DND-41 (cell line): ENCODE results near the gene GABRR2.

ENCODE experiments used
- ATAC-seq: fragments of 200-7000 bp; cut with Tn5 transposase; 3 replicates; pipeline ENCODE4 v1.9.1; 2021; ENCODE audit warnings: low read depth; ENCODE audit not compliant: insufficient read depth
- DNase-seq: peaks from one replicate; pipeline ENCODE4 v3.0.0-alpha.2; 2020
- H2AFZ ChIP-seq: 2 replicates; pipeline ENCODE4 v1.6.0; 2012; ENCODE audit warnings: low read depth, low read length
- H3K27ac ChIP-seq: 2 replicates; pipeline ENCODE4 v1.5.1; 2012; ENCODE audit warnings: low read length, inconsistent platforms
- H3K27me3 ChIP-seq: fragments of 200-600 bp; sonication (generic); 2 replicates; pipeline ENCODE4 v1.6.0; 2012; ENCODE audit warnings: low read length, mild to moderate bottlenecking, inconsistent platforms; ENCODE audit not compliant: insufficient read depth, poor library complexity
- H3K36me3 ChIP-seq: 2 replicates; pipeline ENCODE4 v1.5.1; 2012; ENCODE audit warnings: low read length, inconsistent platforms; ENCODE audit not compliant: insufficient read depth
- H3K4me1 ChIP-seq: 2 replicates; pipeline ENCODE4 v1.5.1; 2012; ENCODE audit warnings: mild to moderate bottlenecking, low read length; ENCODE audit not compliant: insufficient read depth
- H3K4me2 ChIP-seq: 2 replicates; pipeline ENCODE4 v1.6.0; 2012; ENCODE audit warnings: mild to moderate bottlenecking, moderate library complexity, low read length, inconsistent platforms; ENCODE audit not compliant: insufficient read depth
- H3K4me3 ChIP-seq, 2 experiments: fragments of 200-600 bp in 1 of 2; shearing (Covaris generic) in 1 of 2; 2 replicates each; pipeline ENCODE4 v1.5.1; 2012 to 2016; ENCODE audit warnings: inconsistent platforms in 2 of 2, low read length in 2 of 2, mild to moderate bottlenecking in 2 of 2, low read depth in 1 of 2, moderate library complexity in 1 of 2
- H3K79me2 ChIP-seq: 2 replicates; pipeline ENCODE4 v1.6.0; 2012; ENCODE audit warnings: low read length, inconsistent platforms; ENCODE audit not compliant: insufficient read depth
- H3K9ac ChIP-seq: 2 replicates; pipeline ENCODE4 v1.6.0; 2012; ENCODE audit warnings: low read depth, mild to moderate bottlenecking, inconsistent platforms, low read length, moderate library complexity
- H3K9me3 ChIP-seq: 2 replicates; pipeline ENCODE4 v1.5.1; 2012; ENCODE audit warnings: low read length, moderate library complexity, mild to moderate bottlenecking, inconsistent platforms; ENCODE audit not compliant: insufficient read depth, severe bottlenecking
- H4K20me1 ChIP-seq: 2 replicates; pipeline ENCODE4 v1.6.0; 2012; ENCODE audit warnings: low read length; ENCODE audit not compliant: insufficient read depth
- EZH2 ChIP-seq: IDR thresholded peaks from 3 replicates; pipeline ENCODE4 v1.6.1; 2012; ENCODE audit warnings: borderline replicate concordance, low read depth, mild to moderate bottlenecking, moderate library complexity, low read length, inconsistent platforms; ENCODE audit not compliant: severe bottlenecking
- TF ChIP-seq, protein P1 (sequence below): IDR thresholded peaks from 2 replicates; pipeline ENCODE4 v1.5.1; 2012; ENCODE audit warnings: borderline replicate concordance, low read length, moderate library complexity, mild to moderate bottlenecking; ENCODE audit not compliant: poor library complexity, severe bottlenecking; ENCODE audit errors: extremely low read depth

Gene GABRR2

DNA sequence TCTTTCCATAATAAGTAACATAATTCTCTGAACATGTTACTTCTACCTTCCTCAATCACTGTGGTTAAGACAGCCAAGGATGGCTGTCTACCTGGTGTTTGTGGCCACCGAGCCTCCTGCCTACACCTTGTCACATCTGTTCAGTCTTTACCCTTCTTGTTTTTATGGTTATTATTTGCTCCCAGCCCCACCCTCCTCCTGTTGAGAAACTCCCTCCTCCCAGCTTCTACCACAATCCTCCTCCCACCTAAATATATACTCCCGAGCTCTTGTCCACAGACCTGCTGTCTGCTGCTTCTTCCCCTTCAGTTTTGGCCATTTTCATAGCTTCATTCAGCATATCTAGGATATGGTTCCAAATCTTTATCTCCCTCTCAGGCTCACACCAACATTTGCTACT lies 62.2 kb downstream of the GABRR2 start:
- H3K36me3 ChIP-seq, result no peaks in the 10 kb centered on the region
- no peak for DNase-seq
- no peaks in the 10 kb centered on the region for H3K79me2 ChIP-seq
- no peaks in the 10 kb centered on the region for H4K20me1 ChIP-seq
- no peaks in the 10 kb centered on the region for H3K9me3 ChIP-seq
- no peak for TF ChIP-seq EZH2
- TF ChIP-seq, protein P1, sequence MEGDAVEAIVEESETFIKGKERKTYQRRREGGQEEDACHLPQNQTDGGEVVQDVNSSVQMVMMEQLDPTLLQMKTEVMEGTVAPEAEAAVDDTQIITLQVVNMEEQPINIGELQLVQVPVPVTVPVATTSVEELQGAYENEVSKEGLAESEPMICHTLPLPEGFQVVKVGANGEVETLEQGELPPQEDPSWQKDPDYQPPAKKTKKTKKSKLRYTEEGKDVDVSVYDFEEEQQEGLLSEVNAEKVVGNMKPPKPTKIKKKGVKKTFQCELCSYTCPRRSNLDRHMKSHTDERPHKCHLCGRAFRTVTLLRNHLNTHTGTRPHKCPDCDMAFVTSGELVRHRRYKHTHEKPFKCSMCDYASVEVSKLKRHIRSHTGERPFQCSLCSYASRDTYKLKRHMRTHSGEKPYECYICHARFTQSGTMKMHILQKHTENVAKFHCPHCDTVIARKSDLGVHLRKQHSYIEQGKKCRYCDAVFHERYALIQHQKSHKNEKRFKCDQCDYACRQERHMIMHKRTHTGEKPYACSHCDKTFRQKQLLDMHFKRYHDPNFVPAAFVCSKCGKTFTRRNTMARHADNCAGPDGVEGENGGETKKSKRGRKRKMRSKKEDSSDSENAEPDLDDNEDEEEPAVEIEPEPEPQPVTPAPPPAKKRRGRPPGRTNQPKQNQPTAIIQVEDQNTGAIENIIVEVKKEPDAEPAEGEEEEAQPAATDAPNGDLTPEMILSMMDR, result no peak
- H3K9ac ChIP-seq, result no peak overlapping the region
- H3K4me3 ChIP-seq, result no peak overlapping the region
- no peaks in the 10 kb centered on the region for H3K4me1 ChIP-seq
- H3K27me3 ChIP-seq, result no peaks in the 10 kb centered on the region
- H3K4me2 ChIP-seq, result no peak overlapping the region
- no peak overlapping the region for H3K27ac ChIP-seq
- ATAC-seq, result no peak
- H2AFZ ChIP-seq, result no peak overlapping the region

DNA sequence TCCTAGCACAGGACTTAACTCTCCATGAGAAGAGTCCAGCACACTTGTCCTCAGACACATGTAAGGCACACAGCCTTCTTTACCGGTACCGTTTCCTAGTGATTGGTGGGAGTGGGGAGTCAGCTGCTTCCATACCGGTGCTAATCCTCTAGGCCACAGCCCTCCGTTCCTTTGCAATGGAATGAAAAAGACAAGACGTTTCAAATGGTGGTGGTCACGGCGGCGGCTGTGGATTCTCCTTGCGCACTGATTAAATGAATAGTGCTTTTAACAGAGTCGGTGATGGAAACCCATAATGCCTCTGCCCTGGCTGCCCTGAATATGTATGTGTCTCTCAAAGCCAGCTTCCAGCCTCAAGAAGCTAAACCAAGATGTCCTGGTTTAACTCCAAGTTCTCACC lies 63.1 kb downstream of the GABRR2 start:
- Histone ChIP-seq H3K36me3 (no peaks in the 10 kb centered on the region), H3K27me3 (no peaks in the 10 kb centered on the region), H3K4me2 (no peak overlapping the region), H2AFZ (no peak overlapping the region), H3K4me1 (no peaks in the 10 kb centered on the region), H3K9me3 (no peaks in the 10 kb centered on the region), H3K4me3 (no peak overlapping the region), H4K20me1 (no peaks in the 10 kb centered on the region), H3K9ac (no peak overlapping the region), H3K27ac (no peak overlapping the region), H3K79me2 (no peaks in the 10 kb centered on the region)
- no peak for DNase-seq
- TF ChIP-seq EZH2, result no peak
- TF ChIP-seq, protein P1, result no peak
- ATAC-seq, result no peak

DNA sequence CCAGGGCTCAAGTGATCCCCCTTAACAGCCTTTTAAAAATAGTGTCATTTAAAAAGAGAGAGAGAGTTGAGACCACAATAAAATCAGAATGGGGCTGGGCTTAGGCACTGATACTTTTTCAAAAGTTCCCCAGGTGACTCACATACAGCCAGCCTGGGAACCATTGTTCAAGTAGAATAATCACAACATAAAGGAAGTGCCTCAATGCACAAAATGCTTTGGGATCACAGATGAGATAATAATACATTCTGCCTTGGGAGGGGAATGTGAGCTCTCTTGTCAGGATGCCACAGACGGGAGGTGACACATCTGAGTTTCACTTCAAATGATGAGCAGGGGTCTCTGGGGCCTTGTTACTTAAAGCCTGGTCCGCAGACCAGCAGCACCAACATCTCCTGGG lies 63.9 kb downstream of the GABRR2 start:
- H4K20me1 ChIP-seq, result no peaks in the 10 kb centered on the region
- ATAC-seq (no peak), DNase-seq (no peak)
- H3K9ac ChIP-seq, result no peak overlapping the region
- H3K9me3 ChIP-seq, result no peaks in the 10 kb centered on the region
- no peak overlapping the region for H2AFZ ChIP-seq
- no peaks in the 10 kb centered on the region for H3K79me2 ChIP-seq
- H3K27me3 ChIP-seq, result no peaks in the 10 kb centered on the region
- H3K4me2 ChIP-seq, result no peak overlapping the region
- H3K4me1 ChIP-seq, result no peaks in the 10 kb centered on the region
- H3K4me3 ChIP-seq, result no peak overlapping the region
- TF ChIP-seq, protein P1, result no peak
- TF ChIP-seq EZH2, result no peak
- no peak overlapping the region for H3K27ac ChIP-seq
- no peaks in the 10 kb centered on the region for H3K36me3 ChIP-seq

DNA sequence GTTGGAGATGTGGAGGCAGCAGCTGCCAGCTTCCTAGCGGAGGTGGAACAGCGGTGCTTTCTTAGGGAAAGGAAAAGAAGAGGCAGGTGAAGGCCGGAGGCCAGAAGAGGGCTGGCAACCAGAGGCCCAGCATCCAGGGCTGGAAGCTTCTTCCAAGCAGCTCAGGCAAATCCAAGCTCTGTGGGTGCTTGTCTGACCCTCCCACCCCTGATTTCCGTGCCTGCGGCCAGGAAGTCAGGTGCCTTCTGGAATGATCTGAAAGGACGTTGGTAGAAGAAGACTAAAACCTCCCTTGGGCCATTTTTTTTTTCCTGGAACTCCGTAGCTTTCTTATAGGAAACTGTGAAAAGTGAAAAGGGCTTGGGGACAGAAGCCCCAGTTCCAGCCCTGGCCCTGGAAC lies 64.9 kb downstream of the GABRR2 start:
- Histone ChIP-seq H3K4me1 (no peaks in the 10 kb centered on the region), H3K9ac (no peak overlapping the region)

More for the DNA sequence above, 64.9 kb downstream of the GABRR2 start:
- Histone ChIP-seq H4K20me1 (no peaks in the 10 kb centered on the region), H3K36me3 (no peaks in the 10 kb centered on the region), H3K9me3 (no peaks in the 10 kb centered on the region), H3K27ac (no peak overlapping the region), H3K79me2 (no peaks in the 10 kb centered on the region), H3K4me2 (no peak overlapping the region), H2AFZ (no peak overlapping the region; the same call in 1 of the 2 replicates), H3K27me3 (no peaks in the 10 kb centered on the region), H3K4me3 (no peak overlapping the region)
- no peak for ATAC-seq
- DNase-seq, result no peak
- TF ChIP-seq EZH2, result no peak
